CD4-positive, alpha-beta T cell treated with Interleukin-6 at 100 ng/mL for 8 hours (primary cell): ENCODE measurements around the gene LIF.
A peak's percentile ranks its signal among the peaks of the same experiment; 100 is the strongest.

Source experiments
- DNase-seq: peaks from one replicate; pipeline ENCODE4 v3.0.0-alpha.2; 2020; ENCODE audit warnings: mixed read lengths, low spot score

Gene LIF

GRCh38 chr22:30284172-30284571, 37.6 kb upstream of the LIF start:
- DNase-seq, result no peak

- no peak for DNase-seq
Observed at GRCh38 chr22:30283342-30283741, 36.8 kb upstream of the LIF start.

DNA sequence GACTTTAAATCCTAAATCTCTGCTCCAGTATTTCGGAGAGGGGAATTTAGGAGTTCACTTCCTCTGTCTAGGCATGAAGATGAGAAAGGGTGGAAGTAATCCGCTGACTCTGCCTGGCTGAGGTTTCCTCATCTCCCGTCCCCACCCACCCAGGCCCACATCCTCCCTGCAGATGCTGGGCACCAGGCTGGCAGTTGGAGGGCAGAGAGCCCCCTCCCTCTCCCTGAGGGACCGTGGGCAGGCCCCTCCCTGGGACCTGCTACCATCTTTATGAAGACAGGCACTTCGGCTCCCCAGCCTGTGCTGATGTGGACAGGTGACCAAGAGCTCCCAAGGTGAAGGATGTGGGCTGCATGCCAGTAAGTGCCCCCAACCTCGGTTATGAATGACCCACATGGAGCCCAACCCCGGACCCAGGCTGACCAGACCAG, 36.1 kb upstream of the LIF start:
- no peak for DNase-seq

GRCh38 chr22:30280505-30280904, 33.9 kb upstream of the LIF start:
- no peak for DNase-seq

- no peak for DNase-seq
Observed at GRCh38 chr22:30279932-30280331, 33.4 kb upstream of the LIF start.

DNA sequence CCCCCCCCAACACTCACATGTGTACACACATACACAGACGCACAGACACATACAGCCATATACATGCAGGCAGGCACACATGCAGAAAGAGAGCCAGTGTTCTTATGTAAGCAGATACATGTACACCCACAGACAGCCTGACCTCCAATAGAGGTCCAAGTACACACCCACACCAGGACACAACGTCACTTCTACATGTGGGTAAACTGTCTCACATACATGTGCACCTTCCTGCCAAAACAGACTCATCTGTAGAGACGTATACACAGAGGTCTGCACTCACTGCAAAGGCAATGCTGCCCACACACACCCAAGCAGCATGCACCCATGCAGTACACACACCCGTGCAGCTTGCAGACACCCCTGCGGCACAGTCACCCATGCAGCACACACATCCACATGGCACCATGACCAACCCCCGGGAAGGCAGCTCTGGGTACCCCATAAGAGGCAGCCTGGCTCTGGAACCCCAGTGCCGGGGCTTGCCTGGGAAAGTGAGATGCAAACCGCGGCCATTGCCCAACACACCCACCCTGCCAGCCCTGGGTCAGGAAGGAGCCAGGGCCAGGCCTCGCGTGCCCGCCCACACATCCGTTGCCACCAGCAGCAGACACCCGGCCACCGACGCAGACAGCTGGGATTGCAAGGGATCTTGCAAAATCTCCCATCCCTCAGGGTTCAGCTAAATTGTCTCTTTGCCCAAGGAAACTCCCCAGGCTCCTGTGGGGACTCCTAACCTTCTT, 32.7 kb upstream of the LIF start:
- DNase-seq, result no peak

- DNase-seq, result no peak
Observed at GRCh38 chr22:30277547-30278344, 31.2 kb upstream of the LIF start.

GRCh38 chr22:30276039-30276438, 29.5 kb upstream of the LIF start:
- DNase-seq, result no peak

GRCh38 chr22:30275625-30276024, 29.1 kb upstream of the LIF start:
- DNase-seq, result peak; percentile 34

GRCh38 chr22:30274437-30274812, 27.9 kb upstream of the LIF start:
- DNase-seq, result no peak

- no peak for DNase-seq
Observed at GRCh38 chr22:30273711-30274436, 27.3 kb upstream of the LIF start.

DNA sequence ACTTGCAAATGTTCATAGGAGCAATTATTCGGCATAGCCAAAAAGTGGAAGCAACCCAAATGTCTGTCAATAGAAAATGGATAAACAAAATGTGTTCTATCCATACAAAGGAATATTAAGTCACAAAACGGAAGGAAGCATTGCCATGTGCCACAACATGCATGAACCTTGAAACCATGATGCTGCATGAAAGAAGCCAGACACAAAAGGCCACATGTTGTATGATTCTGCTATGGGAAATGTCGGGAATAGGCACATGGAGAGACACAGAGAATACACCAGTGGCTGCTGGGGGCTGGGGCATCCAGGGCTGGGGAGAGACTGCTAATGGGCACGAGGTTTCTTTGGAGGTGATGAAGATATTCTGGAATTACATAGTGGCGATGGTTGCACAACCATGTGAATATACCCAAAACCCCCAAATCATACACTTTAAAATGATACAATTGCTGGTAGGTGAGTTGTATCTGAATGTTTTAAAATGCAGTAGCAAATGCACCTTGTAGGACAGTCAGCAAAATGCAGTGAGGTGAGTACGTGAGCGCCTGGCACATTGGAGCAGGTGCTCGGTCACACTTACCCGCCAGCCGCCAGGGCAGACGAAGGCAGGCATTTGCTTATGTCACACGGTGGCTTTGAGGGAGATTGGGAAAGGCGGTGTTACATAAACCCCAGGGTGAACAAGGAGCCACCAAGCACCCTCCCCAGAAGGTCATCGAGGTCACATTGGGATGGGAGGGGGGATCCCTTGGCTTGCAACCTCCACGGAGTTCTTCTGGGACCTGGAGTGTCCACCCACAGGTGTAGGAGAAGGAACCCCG, 26.4 kb upstream of the LIF start:
- no peak for DNase-seq

- DNase-seq, result no peak
Observed at GRCh38 chr22:30270832-30271231, 24.3 kb upstream of the LIF start.

- no peak for DNase-seq
Observed at GRCh38 chr22:30268331-30268730, 21.8 kb upstream of the LIF start.

DNA sequence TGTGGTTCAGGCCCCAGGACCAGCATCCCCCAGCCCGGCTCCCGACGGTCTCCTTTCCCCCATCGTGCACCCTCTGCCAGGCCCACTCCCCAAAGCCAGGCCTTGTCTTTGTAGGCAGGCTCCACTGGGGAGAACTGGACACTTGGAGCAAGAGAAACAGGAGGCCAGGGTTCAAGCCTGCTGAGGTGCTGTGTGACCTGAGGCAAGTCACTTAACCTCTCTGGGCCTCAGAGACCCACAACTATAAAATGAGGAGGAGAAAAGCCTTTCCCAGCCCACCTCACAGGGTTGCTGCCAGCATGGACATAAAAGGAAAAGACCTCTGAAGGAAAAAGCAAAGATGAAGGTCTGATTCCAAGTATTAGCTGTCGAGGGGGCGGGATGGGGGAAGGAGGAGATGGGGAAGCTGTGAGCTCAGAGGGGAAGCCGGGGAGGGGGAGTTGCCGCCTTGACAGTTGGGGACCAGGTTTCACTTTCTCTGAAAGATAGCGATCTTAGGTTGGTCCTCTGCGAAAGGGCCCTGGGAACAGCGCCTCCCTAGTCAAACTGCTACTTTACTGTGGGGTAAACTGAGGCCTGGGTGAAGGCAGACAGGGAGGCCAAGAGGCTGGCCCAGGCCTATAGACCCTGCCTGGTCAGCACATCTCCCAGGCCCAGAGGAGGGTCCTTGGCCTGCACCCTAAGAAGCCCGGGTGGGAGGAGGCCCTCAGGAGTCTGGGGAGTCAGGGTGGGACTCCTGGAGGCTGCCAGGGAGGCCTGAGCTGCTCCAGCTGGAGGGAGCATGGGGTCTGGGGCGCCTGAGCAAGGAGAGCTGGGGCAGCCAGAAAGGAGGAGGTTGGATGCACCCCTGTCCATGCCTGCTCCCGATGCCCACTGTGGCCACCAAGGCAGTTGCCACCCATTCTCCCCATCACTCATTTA, 21.1 kb upstream of the LIF start:
- peak; percentile 46 for DNase-seq

GRCh38 chr22:30266445-30267381, 20.2 kb upstream of the LIF start, which contains the start of gene OSM:
Gene OSM (minus strand): TSS chr22:30266851. CDS start chr22:30266799, 52 bp downstream.
- peak; percentile 71 for DNase-seq

DNA sequence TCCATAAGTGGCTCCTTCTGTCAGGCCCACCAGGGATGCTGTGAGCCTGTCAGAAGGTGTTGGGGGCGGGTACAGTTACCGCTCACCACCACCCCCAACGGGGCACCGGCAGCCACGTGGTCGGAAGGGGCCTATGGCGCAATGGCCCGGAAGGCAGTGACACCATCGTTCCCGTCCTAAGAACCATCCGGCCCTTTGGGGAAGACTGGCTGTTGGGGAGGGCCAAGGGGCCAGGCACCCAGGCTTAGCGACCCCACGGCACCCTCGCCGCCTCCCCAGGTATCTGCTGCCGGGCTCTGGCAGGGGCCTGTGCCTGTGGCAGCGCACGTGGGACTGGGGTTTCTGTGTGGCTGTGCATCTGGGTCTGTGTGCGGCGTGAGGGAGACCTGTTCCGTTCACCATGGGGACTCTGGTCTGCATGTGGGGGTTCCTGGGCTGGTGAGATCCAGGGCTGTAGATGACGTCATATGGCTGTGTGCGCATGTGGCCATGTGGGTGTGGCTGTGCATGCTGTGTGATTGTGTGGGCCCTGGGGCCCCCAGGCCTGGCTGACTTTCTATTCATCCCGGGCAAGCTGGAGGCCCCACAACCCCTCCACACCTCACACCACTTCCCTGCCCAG, 19.4 kb upstream of the LIF start:
- DNase-seq, result peak; percentile 80

- DNase-seq, result no peak
Observed at GRCh38 chr22:30265131-30265720, 18.7 kb upstream of the LIF start.

DNA sequence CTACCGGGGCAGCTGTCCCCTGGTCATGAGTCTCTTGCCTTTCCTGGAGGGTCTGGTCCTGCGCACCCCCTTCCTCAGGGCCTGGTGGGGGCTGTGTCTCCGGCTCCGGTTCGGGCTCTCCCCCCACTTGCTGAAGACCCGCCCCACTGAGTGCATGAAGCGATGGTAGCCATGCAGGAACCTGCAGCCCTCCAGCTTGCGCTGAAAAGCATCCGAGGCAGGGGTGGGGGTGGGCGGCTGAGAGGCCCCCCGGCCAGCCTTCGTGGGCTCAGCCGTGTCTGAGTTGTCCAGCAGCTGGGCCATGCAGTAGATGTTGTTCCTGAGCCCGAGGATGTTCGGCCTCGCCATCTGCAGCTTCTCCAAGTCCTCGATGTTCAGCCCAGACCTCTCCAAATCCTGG, 17.3 kb upstream of the LIF start:
- no peak for DNase-seq
